ENCODE results near the gene BCKDHA. TPM values are rescaled to one million over a fixed set of nuclear protein-coding genes. Genes with fewer than 3 reads are reported as not detected.

BCKDHA gene
- total RNA-seq, 4 donors from 2014 or later = 64.3 to 116 (median 70.1) TPM

- intact Hi-C loops (cut with DNase I; ENCODE audit: low total_unique reads) = no loop called here
- no peak for TF ChIP-seq POLR2A (IDR thresholded peaks at IDR 0.05)
- no peak overlapping the region for H3K4me3 ChIP-seq (ENCODE audit: low read depth, poor library complexity, severe bottlenecking)
- 64 to 71% methylated on average over 15 of the region's 15 CpGs for WGBS, 2 donors
- peak in 1 of 2 donors; percentile 59 for DNase-seq (ENCODE audit: low spot score in 2 of 2)
Observed at GRCh38 chr19:41441321-41441945, 43.8 kb downstream of the BCKDHA start.

GRCh38 chr19:41442473-41443355, 45.1 kb downstream of the BCKDHA start, which contains the start of gene ERICH4:
Gene ERICH4 (plus strand): TSS chr19:41443156. CDS start chr19:41443170, 14 bp downstream.
- H3K4me3 ChIP-seq (ENCODE audit: low read depth, poor library complexity, severe bottlenecking) = no peak within 1 kb of the TSS
- peak in 1 of 2 donors; percentile 76 for DNase-seq (ENCODE audit: low spot score in 2 of 2)
- WGBS, 2 donors = 64 to 65% methylated on average over 7 of the region's 7 CpGs
- intact Hi-C loops (cut with DNase I; ENCODE audit: low total_unique reads) = no loop called here
- no peak for TF ChIP-seq POLR2A (IDR thresholded peaks at IDR 0.05)
- TF ChIP-seq CTCF (IDR thresholded peaks at IDR 0.05) = no peak

GRCh38 chr19:41443813-41444455, 46.3 kb downstream of the BCKDHA start:
- intact Hi-C loops (cut with DNase I; ENCODE audit: low total_unique reads) = no loop called here
- DNase-seq (ENCODE audit: low spot score in 2 of 2) = peak in 1 of 2 donors; percentile 75
- WGBS, 2 donors = 60% methylated on average over 6 of the region's 6 CpGs
- no peak overlapping the region for H3K4me3 ChIP-seq (ENCODE audit: low read depth, poor library complexity, severe bottlenecking)
- TF ChIP-seq CTCF (IDR thresholded peaks at IDR 0.05) (no peak), POLR2A (IDR thresholded peaks at IDR 0.05) (no peak)

GRCh38 chr19:41445575-41445974, 48.0 kb downstream of the BCKDHA start:
- 49 to 79% methylated on average over 5 of the region's 5 CpGs for WGBS, 2 donors
- TF ChIP-seq CTCF (IDR thresholded peaks at IDR 0.05) (no peak), POLR2A (IDR thresholded peaks at IDR 0.05) (no peak)
- intact Hi-C loops (cut with DNase I; ENCODE audit: low total_unique reads) = no loop called here
- H3K4me3 ChIP-seq (ENCODE audit: low read depth, poor library complexity, severe bottlenecking) = no peak overlapping the region
- DNase-seq (ENCODE audit: low spot score in 2 of 2) = peak in 1 of 2 donors; percentile 53

- 59 to 67% methylated on average over 12 of the region's 12 CpGs for WGBS, 2 donors
- intact Hi-C loops (cut with DNase I; ENCODE audit: low total_unique reads) = no loop called here
- TF ChIP-seq CTCF (IDR thresholded peaks at IDR 0.05) = no peak
- no peak for TF ChIP-seq POLR2A (IDR thresholded peaks at IDR 0.05)
- H3K4me3 ChIP-seq (ENCODE audit: low read depth, poor library complexity, severe bottlenecking) = no peak overlapping the region
- no peak for DNase-seq (ENCODE audit: low spot score in 2 of 2)
Observed at GRCh38 chr19:41447732-41448332, 50.2 kb downstream of the BCKDHA start.

All from lower leg skin (tissue), 4 donors.